A549 (cell line): ENCODE measurements around the gene MEPCE. TPM values are rescaled to one million over a fixed set of nuclear protein-coding genes. Genes with fewer than 3 reads are reported as not detected.
A peak's percentile ranks its signal among the peaks of the same experiment; 100 is the strongest.

ENCODE experiments used
- ATAC-seq, 2 experiments: fragments of 200-7000 bp in 1 of 2; fragments of >200 bp in 1 of 2; cut with Nextera tagmentation in 1 of 2; cut with Tn5 transposase in 1 of 2; 3 replicates each; pipeline versions ENCODE4 v1.8.0 to v1.9.1; 2018 to 2020; ENCODE audit warnings: mild to moderate bottlenecking in 1 of 2, moderate library complexity in 1 of 2
- CTCF ChIA-PET: fragments of 300-600 bp; sonication (Branson Sonifier 250); formaldehyde crosslinking; extraction: SDS; loops from one replicate; lab custom pipeline; 2021; ENCODE audit warnings: antibody characterized with exemption, inconsistent platforms; lab: Yijun Ruan, JAX
- POLR2A ChIA-PET: fragments of 350-600 bp; formaldehyde crosslinking; extraction: SDS; loops from one replicate; lab custom pipeline; 2021; ENCODE audit warnings: antibody characterized with exemption, inconsistent platforms; lab: Yijun Ruan, JAX
- DNase-seq, 2 experiments: peaks; one replicate each; pipeline versions ENCODE4 v3.0.0 to v3.0.0-alpha.2; 2011 to 2016; ENCODE audit warnings: low read depth in 1 of 2, low spot score in 1 of 2
- FAIRE-seq: peaks from 2 replicates; lab custom pipeline; 2011; peaks lifted over from hg19 to GRCh38; lab: Jason Lieb, UNC
- H3K27ac ChIP-seq, 2 experiments: fragments of >200 bp; sonication (Bioruptor Twin); formaldehyde crosslinking; 3 replicates each; pipeline ENCODE4 v1.5.1; 2016 to 2017
- H3K4me1 ChIP-seq: fragments of >200 bp; sonication (Bioruptor Twin); formaldehyde crosslinking; 3 replicates; pipeline ENCODE4 v1.6.1; 2016
- H3K4me2 ChIP-seq: fragments of >200 bp; sonication (Bioruptor Twin); formaldehyde crosslinking; 3 replicates; pipeline ENCODE4 v1.6.1; 2016
- H3K4me3 ChIP-seq: fragments of >200 bp; sonication (Bioruptor Twin); formaldehyde crosslinking; 3 replicates; pipeline ENCODE4 v1.5.1; 2016
- H3K9me3 ChIP-seq: fragments of >200 bp; sonication (Bioruptor Twin); formaldehyde crosslinking; 3 replicates; pipeline ENCODE4 v1.6.1; 2016
- BCL3 ChIP-seq: fragments of >200 bp; sonication (Bioruptor Twin); formaldehyde crosslinking; IDR thresholded peaks from 3 replicates; pipeline ENCODE4 v1.6.1; 2016
- CBX8 ChIP-seq: fragments of 200-600 bp; sonication (generic); IDR thresholded peaks from 2 replicates; pipeline ENCODE4 v1.6.1; 2016
- CEBPB ChIP-seq, 2 experiments: fragments of >200 bp in 1 of 2; sonication (Bioruptor Twin) in 1 of 2; formaldehyde crosslinking in 1 of 2; IDR thresholded peaks; 2 replicates each; pipeline ENCODE4 v1.6.1; 2012 to 2016
- CTCF ChIP-seq: fragments of >200 bp; sonication (Bioruptor Twin); formaldehyde crosslinking; IDR thresholded peaks from 3 replicates; pipeline ENCODE4 v1.5.1; 2016
- EHMT2 ChIP-seq: fragments of 200-600 bp; sonication (generic); IDR thresholded peaks from 2 replicates; pipeline ENCODE4 v1.6.1; 2016; ENCODE audit warnings: antibody characterized with exemption, low read depth, mild to moderate bottlenecking, moderate library complexity
- ESRRA ChIP-seq: fragments of 150-350 bp; IDR thresholded peaks from 2 replicates; pipeline ENCODE4 v1.6.1; 2014; ENCODE audit warnings: mild to moderate bottlenecking, low read length, borderline replicate concordance
- FOXS1 ChIP-seq: fragments of 250-450 bp; sonication (Bioruptor Pico); IDR thresholded peaks from 2 replicates; pipeline ENCODE4 v1.5.0; 2020; ENCODE audit warnings: mild to moderate bottlenecking, moderate library complexity
- GATA3 ChIP-seq: IDR thresholded peaks from 2 replicates; pipeline ENCODE4 v1.6.1; 2012; ENCODE audit warnings: borderline replicate concordance
- HEYL ChIP-seq: fragments of 250-450 bp; sonication (Bioruptor Pico); IDR thresholded peaks from 2 replicates; pipeline ENCODE4 v1.8.0; 2021; ENCODE audit warnings: mild to moderate bottlenecking, moderate library complexity
- HOXB5 ChIP-seq: fragments of 250-450 bp; sonication (Bioruptor Pico); IDR thresholded peaks from 2 replicates; pipeline ENCODE4 v1.5.0; 2020; ENCODE audit warnings: mild to moderate bottlenecking, moderate library complexity
- JUN ChIP-seq, 2 experiments: fragments of >200 bp; sonication (Bioruptor Twin); formaldehyde crosslinking; IDR thresholded peaks; 2 replicates in 1 of 2; 3 replicates in 1 of 2; pipeline ENCODE4 v1.6.1; 2016 to 2017
- KDM1A ChIP-seq: fragments of 200-600 bp; sonication (generic); IDR thresholded peaks from 2 replicates; pipeline ENCODE4 v1.6.1; 2016; ENCODE audit warnings: low read depth, mild to moderate bottlenecking
- MAX ChIP-seq: IDR thresholded peaks from 2 replicates; pipeline ENCODE4 v1.6.1; 2012
- MAZ ChIP-seq: fragments of 150-350 bp; IDR thresholded peaks from 2 replicates; pipeline ENCODE4 v1.6.1; 2014; ENCODE audit warnings: antibody characterized with exemption, low read depth, low read length, borderline replicate concordance
- MYC ChIP-seq: IDR thresholded peaks from 2 replicates; pipeline ENCODE4 v1.6.1; 2012; ENCODE audit warnings: mild to moderate bottlenecking, inconsistent platforms, low read length, improper control_type of control experiment, borderline replicate concordance
- NPAS2 ChIP-seq: fragments of 250-450 bp; sonication (Bioruptor Pico); IDR thresholded peaks from 2 replicates; pipeline ENCODE4 v1.8.0; 2022; ENCODE audit warnings: mild to moderate bottlenecking, moderate library complexity, borderline replicate concordance
- PBX3 ChIP-seq: IDR thresholded peaks from 2 replicates; pipeline ENCODE4 v1.6.1; 2012
- POLR2AphosphoS2 ChIP-seq: conservative IDR thresholded peaks from 2 replicates; pipeline ENCODE4 v1.6.1; 2012; ENCODE audit warnings: low read length, improper control_type of control experiment, inconsistent platforms
- RAD21 ChIP-seq, 2 experiments: fragments of >200 bp in 1 of 2; sonication (Bioruptor Twin) in 1 of 2; formaldehyde crosslinking in 1 of 2; IDR thresholded peaks in 1 of 2; conservative IDR thresholded peaks in 1 of 2; 2 replicates in 1 of 2; 3 replicates in 1 of 2; pipeline ENCODE4 v1.6.1; 2012 to 2018; ENCODE audit warnings: inconsistent platforms in 1 of 2
- RARB ChIP-seq: fragments of 250-450 bp; sonication (Bioruptor Pico); IDR thresholded peaks from 2 replicates; pipeline ENCODE4 v1.8.0; 2021; ENCODE audit warnings: mild to moderate bottlenecking, moderate library complexity
- REST ChIP-seq: fragments of 200-600 bp; sonication (generic); IDR thresholded peaks from 2 replicates; pipeline ENCODE4 v1.6.1; 2016; ENCODE audit warnings: antibody characterized with exemption, mild to moderate bottlenecking, moderate library complexity
- SMC3 ChIP-seq: fragments of >200 bp; sonication (Bioruptor Twin); formaldehyde crosslinking; IDR thresholded peaks from 3 replicates; pipeline ENCODE4 v1.6.1; 2018; ENCODE audit warnings: inconsistent platforms
- SREBF2 ChIP-seq: fragments of 450-650 bp; IDR thresholded peaks from 2 replicates; pipeline ENCODE4 v1.6.1; 2014; ENCODE audit warnings: mild to moderate bottlenecking, moderate library complexity
- ZFP36 ChIP-seq: fragments of 450-650 bp; IDR thresholded peaks from 2 replicates; pipeline ENCODE4 v1.6.1; 2014; ENCODE audit warnings: borderline replicate concordance; ENCODE audit not compliant: partially characterized antibody
- ZNF302 ChIP-seq: fragments of 250-450 bp; sonication (Bioruptor Pico); IDR thresholded peaks from 2 replicates; pipeline ENCODE4 v1.9.0; 2021; ENCODE audit warnings: inconsistent platforms, mild to moderate bottlenecking, moderate library complexity
- ZSCAN20 ChIP-seq: fragments of 250-450 bp; sonication (Bioruptor Pico); IDR thresholded peaks from 2 replicates; pipeline ENCODE4 v1.8.0; 2022; ENCODE audit warnings: mild to moderate bottlenecking, moderate library complexity
- WGBS: methylation state at CpG from one replicate; pipeline ENCODE4 v1.1.6; 2017; ENCODE audit errors: missing lambda C conversion rate; 5-methylcytosine and 5-hydroxymethylcytosine counted together
- polyA plus RNA-seq, 4 experiments: library from polyadenylated mRNA; depleted of rRNA in 3 of 4; stranded (reverse); fragments of >200 nt; fragmentation: RNase III in 1 of 4; extraction: RNeasy Plus Mini Kit Qiagen cat#74134 plus additional on column Dnase treatment in 1 of 4; gene quantifications; 2 replicates in 3 of 4; 3 replicates in 1 of 4; pipeline ENCODE4 v1.2.3, GENCODE V29; 2011 to 2017

Gene MEPCE
- polyA plus RNA-seq, 2 of the 4 experiments (the other 2 are of a cell fraction): 10.0 to 38.4 TPM

GRCh38 chr7:100464791-100465190, 35.2 kb downstream of the MEPCE start (continued):
- TF ChIP-seq ZNF302: no peak
- no peak for TF ChIP-seq POLR2AphosphoS2
- no peak for TF ChIP-seq SREBF2
- TF ChIP-seq FOXS1 (CRISPR knock-in tag): no peak
- no peak for TF ChIP-seq SMC3
- TF ChIP-seq, all 56 proteins: peak for 0

- TF ChIP-seq RARB (CRISPR knock-in tag) (no peak), RAD21 (conservative IDR thresholded peaks at IDR 0.05 in 1 of 2, IDR thresholded peaks at IDR 0.05 in 1 of 2) (no peak), SMC3 (no peak), BCL3 (no peak), ZSCAN20 (no peak), CEBPB (IDR thresholded peaks at IDR 0.05) (no peak)
- Histone ChIP-seq H3K27ac (no peak overlapping the region), H3K4me3 (no peak overlapping the region), H3K9me3 (no peaks in the 10 kb centered on the region), H3K4me2 (no peak overlapping the region), H3K4me1 (peaks cover 5% of the 10 kb centered on the region; the same call in 2 of the 3 replicates)
- ATAC-seq (no peak), FAIRE-seq (no peak), DNase-seq (no peak)
- 78% methylated on average over 8 of the region's 8 CpGs for WGBS
- ChIA-PET POLR2A (interaction anchor here (0.8 to 1.0 kb wide), 2 partner anchors 14 to 36 kb away, joined by 3 to 6 read pairs; partner anchors contain the start of genes MEPCE and ZCWPW1), CTCF (interaction anchor here (0.6 to 11.9 kb wide), 18 partner anchors 9 to 387 kb away, joined by 3 to 273 read pairs (median 3); partner anchors contain the start of genes NYAP1, POP7, SLC12A9 and TSC22D4)
Observed at GRCh38 chr7:100465299-100465698, 35.7 kb downstream of the MEPCE start.

GRCh38 chr7:100465702-100466311, 36.2 kb downstream of the MEPCE start:
- WGBS: 53% methylated on average over 8 of the region's 17 CpGs
- ATAC-seq: peak; percentile 70 to 87
- TF ChIP-seq JUN (IDR thresholded peaks at IDR 0.05) (no peak), SMC3 (peak; percentile 33; the same call in 1 of the 3 replicates), MAX (no peak), CBX8 (no peak), MYC (no peak), ZNF302 (no peak), ESRRA (no peak), PBX3 (0 out of 2 replicates have a peak, but pooled peaks have one; percentile 34), ZSCAN20 (no peak), EHMT2 (no peak), CTCF (peak; percentile 43), REST (no peak), NPAS2 (no peak), SREBF2 (no peak), GATA3 (no peak), MAZ (no peak), HEYL (CRISPR knock-in tag) (no peak), HOXB5 (CRISPR knock-in tag) (no peak), ZFP36 (no peak), KDM1A (no peak)

More at GRCh38 chr7:100465702-100466311, 36.2 kb downstream of the MEPCE start:
- H3K4me3 ChIP-seq: no peak overlapping the region
- ChIA-PET POLR2A (interaction anchor here (0.8 to 1.0 kb wide), 2 partner anchors 14 to 37 kb away, joined by 3 to 6 read pairs; partner anchors contain the start of genes MEPCE and ZCWPW1), CTCF (interaction anchor here (0.6 to 11.9 kb wide), 18 partner anchors 9 to 386 kb away, joined by 3 to 273 read pairs (median 3); partner anchors contain the start of genes NYAP1, SLC12A9 and TSC22D4)
- H3K4me1 ChIP-seq: peaks cover 5% of the 10 kb centered on the region; the same call in 2 of the 3 replicates
- DNase-seq: peak; percentile 58 to 65
- H3K4me2 ChIP-seq: peak overlapping the region; percentile 38; the same call in 2 of the 3 replicates
- no peaks in the 10 kb centered on the region for H3K9me3 ChIP-seq
- FAIRE-seq: no peak
- peak overlapping the region in 1 of 2 experiments; percentile 58; a peak in 3 of 6 replicates for H3K27ac ChIP-seq
